Measurements from ENCODE around the gene DLGAP4.

DNA sequence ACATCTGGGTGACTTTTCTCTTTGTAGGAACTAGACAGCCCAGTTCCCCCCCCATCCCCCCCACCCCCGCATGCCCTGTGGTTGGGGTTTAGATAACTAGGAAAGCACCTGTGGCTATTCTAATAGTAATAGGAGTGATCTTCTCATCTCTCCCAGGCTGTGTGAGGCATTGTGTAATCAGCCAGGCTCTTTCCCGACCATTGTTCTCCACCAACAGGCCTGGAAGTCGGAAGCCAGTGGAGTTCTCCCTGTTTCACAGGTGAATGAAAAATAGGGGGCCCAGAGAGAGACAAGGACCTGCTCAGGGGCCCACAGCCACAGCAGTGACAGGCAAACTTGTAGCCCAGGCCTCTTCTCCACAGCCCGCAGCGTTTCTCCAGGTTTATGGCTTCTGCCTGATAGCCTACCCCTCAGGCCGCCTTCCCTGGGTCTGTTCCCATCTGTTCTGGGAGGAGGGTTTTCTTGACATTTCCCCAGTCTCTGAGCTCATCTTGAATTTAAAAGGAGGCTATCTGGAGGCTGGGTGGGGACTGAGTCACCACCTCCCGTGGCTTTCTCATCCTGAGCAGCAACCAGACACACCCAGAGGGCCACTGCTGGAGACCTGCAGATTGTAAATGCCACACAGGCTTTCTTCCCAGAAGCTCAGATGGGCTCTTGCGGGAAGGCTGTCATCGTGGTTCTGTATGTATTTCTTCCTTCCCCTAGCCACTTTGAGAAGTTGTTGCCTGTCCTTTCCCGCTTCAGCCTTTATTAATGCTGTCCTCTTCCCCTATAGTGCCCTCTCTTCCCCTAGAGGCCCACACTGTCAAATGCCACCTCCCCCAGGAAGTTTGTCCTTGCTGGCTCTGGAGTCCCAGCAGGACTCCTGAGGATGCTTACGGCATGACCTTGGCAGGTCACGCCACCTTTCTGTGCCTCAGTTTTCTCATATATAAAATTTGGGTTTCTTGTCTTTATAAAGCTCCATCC is 159.3 kb downstream of the DLGAP4 start:
- TF ChIP-seq, protein P1, sequence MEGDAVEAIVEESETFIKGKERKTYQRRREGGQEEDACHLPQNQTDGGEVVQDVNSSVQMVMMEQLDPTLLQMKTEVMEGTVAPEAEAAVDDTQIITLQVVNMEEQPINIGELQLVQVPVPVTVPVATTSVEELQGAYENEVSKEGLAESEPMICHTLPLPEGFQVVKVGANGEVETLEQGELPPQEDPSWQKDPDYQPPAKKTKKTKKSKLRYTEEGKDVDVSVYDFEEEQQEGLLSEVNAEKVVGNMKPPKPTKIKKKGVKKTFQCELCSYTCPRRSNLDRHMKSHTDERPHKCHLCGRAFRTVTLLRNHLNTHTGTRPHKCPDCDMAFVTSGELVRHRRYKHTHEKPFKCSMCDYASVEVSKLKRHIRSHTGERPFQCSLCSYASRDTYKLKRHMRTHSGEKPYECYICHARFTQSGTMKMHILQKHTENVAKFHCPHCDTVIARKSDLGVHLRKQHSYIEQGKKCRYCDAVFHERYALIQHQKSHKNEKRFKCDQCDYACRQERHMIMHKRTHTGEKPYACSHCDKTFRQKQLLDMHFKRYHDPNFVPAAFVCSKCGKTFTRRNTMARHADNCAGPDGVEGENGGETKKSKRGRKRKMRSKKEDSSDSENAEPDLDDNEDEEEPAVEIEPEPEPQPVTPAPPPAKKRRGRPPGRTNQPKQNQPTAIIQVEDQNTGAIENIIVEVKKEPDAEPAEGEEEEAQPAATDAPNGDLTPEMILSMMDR (IDR thresholded peaks at IDR 0.05): no peak
- no peak for TF ChIP-seq POLR2A (IDR thresholded peaks at IDR 0.05)

All from breast epithelium (tissue), 3 donors.